HG02763 (cell line): ENCODE results near the gene RHBDL1.
"Not testable (repeated sequence)": the region's sequence is repeated elsewhere in the genome, so short reads cannot be mapped to it uniquely, and the experiment has no call there.

Source experiments
- ATAC-seq: cut with Tn5 transposase; IDR thresholded peaks from one replicate; pipeline ENCODE4 v1.9.1; 2021; ENCODE audit warnings: mild to moderate bottlenecking, moderate library complexity; ENCODE audit not compliant: unreplicated experiment

RHBDL1 gene

DNA sequence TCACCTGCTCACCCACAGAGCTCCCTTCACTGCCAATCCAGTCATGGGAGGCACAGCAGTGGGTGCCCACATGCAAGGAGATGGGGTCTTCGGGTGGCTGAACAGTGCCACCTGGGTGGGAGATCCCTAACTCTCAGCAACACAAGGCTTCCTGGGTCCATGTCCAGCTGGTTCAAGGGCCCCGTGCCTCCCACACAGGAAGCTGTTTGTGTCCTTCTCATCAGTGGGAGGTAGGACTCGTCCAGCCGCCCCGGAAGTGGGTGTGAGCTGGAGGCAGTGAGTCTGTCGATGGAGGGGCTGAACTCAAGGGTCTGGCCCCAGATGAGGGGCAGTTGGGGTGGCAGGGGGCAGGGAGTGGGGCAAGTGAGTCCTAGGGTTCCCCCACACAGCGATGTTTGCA, 28.6 kb downstream of the RHBDL1 start:
- no peak for ATAC-seq

DNA sequence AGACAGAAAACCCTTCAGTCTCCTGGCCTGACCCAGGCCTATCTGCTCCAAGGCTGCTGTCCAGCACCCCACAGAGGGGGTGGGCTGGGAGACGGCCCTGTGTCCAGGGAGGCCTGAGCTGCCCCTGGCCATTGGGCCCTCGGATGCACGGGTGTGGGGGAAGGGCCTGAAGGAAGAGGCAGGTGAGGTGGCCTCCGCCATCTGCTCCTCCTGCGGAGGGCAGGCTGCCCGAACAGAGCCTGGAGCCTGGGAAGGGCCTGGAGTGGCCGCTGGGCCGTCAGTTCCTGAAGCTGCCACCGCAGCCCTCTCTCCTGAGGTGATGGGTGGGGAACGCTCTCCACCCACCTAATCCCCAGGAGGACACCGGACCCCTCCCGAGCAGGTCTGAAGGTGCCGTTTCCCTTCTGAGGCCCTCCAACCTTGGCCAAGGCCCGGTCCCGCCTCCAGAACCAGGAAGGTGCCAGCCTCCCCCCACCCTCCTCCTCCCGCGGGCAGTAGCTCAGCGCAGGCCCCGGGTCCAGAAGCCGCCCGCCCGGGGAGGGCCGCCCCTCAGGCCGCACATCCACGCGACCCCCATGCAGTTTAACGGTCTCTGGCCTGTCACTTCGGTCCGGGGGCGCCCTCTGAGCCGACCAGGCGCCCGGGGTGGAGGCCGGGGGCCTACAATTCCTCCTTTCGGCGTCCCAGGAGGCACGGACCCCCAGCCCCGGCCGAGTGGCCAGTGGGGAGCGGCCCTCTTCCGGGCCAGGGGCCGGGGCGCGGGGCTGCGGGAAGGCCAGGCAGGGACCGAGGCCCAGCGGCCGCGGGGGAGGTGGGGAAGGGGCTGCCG, 29.3 kb downstream of the RHBDL1 start:
- no peak for ATAC-seq

DNA sequence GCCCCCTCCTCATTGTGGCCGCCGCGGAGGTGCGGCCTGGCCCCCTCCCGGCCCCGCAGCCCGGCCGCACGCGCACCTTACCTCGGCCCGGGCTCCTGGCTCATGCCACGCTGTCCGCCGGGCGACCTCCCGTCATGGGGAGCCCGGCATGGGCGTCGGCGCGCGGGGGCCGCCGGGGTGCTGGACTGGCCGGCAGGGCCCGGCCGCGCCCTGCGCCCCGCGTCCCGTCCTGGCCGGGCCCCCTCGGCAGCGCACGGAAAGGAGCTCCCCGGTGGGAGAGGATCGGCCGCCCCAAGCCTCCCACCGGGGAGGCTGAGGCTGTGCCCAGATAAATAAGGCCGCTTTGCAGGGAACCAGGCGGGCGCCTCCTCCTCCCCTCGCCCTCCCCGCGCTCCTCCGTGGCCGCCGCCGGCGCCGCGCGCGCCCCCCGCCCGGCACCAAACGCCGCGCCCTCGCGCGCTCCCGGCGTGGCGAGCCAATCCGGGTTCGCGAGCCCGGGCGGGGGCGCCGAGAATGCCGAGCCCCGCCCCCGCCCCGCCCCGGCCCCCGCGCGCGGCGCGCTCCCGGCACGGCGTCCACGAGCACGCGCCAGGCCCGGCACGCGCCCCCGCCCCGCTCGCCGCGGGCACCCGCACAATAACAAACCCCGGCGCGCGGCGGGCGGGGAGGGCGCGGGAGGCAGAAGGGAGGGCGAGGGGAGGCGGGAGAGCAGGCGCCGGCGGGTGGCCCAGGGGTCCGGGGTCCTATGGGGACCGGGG, 30.1 kb downstream of the RHBDL1 start, which contains the start of gene FBXL16:
Gene FBXL16, minus strand, starts transcription at position 371 of the 758 bp plus-strand sequence. CDS start 8,396 bp downstream, outside the sequence.
- ATAC-seq = no peak

DNA sequence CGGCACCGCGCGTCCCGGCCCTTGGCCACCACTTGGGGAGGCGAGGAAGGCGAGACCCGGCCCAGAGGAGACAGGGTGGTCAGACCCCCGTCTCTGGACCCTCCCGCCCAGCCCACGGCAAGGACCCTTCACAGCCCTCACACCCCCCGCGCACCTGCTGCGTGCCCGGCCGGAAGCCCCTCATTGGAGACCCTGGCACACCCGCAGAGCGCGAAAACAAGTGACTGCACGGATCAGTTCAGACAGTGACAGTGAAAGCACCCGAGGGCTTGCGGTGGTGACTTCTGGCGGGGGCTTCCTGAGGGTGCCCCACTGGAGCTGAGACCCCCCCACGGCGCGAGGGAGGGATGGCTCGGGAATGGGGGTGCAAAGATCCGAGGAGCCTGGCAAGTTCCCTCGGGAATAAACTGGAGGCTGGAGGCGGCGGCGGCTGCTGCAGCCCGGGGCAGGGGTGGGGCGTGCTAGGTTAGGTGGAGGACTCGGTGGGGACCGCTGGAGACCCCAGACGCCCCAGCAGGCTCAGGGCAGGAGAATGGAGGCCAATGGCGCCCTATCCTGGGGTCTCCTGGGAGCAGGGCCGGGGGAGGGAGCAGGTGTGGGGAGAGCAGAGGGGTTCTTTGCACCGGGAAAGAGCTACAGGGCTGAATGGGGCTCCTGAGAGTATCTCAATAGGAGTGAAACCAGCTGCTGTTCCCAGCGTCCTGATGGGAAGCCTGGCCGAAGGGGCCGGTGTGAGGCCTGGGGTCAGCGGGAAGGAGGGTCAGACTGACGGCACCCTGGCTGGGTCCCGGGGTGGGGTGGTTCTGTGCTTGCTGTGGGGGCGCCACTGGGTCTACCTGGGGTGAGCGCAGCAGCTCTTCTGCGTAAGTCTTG, 31.0 kb downstream of the RHBDL1 start:
- no peak for ATAC-seq

DNA sequence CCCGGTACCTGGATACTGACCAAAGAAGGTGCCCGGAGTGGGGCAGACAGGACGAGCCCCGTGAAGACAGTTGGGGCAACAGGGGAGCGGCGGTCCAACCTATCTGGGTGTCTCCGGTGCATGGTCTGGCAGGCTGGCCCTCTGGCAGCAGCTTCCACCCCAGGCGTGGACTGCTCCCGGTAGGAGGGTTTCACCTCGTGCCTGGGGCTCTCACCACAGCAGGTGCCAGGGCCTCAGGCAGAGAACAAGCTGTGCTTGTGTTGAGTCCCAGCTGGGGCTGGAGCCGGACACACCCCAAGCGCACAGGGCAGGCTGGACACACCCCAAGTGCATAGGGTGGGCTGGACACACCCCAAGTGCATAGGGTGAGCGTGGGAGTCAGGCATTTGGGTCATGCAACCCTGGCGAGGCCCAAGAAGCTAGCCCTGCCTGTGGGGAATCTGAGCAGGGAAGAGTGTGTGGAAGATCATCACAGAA, 31.6 kb downstream of the RHBDL1 start:
- no peak for ATAC-seq

DNA sequence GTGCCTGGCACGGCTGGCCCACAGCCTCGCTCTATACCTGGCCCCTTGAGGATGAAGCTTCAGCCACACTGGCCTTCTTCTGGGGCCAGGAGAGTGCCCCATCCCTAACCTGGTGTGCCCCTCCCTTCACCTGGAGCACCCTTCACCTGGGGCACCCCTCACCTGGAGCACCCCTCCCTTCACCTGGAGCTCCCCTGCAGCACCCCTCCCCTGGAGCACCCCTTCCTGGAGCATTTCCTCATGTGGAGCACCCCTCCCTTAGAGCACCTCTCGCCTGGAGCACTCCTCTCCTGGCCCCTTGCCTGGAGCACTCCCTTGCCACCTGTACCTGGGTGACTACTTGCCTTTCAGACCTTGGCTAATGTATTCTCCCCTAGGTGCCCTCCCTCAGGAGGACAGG, 32.5 kb downstream of the RHBDL1 start:
- ATAC-seq = no peak

DNA sequence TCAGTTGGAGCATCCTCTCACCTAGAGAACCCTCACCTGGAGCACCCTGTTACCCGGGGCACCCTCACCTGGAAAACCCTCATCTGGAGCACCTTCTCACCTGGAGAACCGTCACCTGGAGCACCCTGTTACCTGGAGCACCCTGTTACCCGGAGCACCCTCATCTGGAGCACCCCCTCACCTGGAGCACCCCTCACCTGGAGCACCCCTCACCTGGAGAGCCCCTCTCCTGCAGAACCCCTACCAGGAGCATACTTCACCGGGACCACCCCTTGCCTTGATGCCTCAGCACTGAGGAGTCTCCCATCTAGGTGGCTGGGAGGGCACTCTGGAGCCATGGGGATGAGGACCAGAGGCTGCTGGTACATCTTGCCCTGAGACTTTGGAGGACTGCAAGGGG, 33.5 kb downstream of the RHBDL1 start:
- no peak for ATAC-seq

DNA sequence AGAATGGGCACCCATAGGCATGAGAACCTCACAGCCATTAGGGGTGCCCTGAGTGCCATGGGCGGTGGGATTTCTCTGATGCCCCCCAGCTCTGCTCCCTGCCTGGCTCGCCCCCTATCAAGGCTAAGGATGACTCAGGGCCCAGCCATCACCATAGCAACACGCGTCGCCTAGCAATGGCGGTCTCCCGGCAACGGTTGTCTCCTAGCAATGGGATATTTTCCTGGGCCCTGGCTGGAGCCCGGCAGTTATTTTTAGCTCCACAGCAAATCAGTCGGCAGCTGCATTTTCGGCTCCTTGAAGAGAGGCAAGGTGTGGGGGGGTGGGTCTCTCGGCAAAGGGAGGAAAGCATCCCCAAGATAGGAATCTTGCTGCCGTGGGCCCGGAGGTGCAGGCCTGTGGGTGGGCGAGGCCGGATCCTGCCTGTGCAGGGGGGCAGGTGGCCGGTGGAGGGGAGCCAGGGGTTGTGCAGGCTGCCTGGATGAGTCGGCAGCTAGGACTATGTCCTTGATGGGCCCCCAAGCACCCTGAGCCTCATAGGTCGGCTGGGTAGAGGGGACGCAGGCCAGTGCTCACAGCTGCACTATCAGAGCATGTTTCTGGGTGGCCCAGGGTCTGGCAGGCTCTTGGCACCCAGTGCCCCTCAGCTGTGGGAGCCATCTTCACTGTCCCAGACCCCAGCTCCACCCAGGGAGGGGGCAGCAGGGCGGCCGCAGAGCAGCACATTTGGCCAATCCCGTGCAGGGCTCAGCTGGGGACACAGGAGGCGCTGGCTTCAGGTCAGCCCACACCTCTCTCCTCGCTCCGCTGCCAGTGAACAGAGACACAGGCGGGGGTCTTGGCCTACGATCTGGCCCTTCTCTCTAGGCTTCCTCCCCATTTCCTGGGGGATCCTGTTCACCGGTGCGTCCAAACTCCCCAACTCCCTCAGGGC, 34.4 kb downstream of the RHBDL1 start:
- ATAC-seq = no peak

DNA sequence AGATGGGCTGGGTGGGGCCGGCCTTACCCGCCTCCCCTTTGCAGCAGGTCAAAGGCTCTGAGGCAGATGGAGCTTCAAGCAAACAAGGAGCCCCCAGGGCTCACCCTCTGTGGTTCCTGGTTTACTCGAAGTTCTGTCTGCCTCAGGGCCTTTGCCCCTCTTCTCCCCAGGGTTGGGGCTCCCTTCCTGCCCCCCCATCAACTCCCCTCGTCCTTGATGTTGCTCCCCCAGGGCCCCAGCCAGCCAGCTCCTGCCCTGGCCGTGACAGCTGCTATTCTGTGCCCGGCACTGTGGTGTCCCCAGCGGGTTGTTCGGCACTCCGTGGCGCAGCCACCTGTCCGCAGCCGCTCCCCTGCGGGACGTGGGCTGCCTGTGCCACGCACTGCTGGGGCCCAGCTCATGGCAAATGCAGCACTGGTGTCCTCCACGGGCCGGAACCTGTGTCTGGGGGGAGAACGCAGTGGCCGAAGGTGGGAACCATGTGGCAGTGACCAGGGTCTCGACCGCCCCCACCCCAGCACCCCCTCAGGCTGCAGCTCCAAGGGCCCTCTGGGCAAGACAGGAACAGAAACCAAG, 35.1 kb downstream of the RHBDL1 start:
- ATAC-seq = no peak

DNA sequence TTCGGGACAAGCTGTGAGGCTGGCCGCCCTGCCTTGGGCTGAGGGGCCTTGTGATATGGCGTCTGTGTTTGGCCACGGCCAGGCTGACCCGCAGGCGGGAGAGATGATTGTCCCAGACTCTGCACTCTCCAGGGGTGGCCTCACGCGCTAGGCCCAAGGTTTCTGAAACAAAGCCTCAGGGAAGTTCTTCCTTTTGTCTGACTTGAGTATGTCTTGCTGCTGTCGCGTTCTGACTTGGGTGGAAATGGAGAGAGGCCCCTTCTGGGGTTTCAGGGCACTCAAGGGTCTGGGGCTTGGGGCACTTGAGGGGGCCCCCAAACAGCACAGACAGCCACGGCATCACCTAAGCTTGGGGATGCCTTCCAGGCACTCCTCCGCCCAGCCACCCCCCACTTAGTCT, 35.6 kb downstream of the RHBDL1 start:
- ATAC-seq = no peak

DNA sequence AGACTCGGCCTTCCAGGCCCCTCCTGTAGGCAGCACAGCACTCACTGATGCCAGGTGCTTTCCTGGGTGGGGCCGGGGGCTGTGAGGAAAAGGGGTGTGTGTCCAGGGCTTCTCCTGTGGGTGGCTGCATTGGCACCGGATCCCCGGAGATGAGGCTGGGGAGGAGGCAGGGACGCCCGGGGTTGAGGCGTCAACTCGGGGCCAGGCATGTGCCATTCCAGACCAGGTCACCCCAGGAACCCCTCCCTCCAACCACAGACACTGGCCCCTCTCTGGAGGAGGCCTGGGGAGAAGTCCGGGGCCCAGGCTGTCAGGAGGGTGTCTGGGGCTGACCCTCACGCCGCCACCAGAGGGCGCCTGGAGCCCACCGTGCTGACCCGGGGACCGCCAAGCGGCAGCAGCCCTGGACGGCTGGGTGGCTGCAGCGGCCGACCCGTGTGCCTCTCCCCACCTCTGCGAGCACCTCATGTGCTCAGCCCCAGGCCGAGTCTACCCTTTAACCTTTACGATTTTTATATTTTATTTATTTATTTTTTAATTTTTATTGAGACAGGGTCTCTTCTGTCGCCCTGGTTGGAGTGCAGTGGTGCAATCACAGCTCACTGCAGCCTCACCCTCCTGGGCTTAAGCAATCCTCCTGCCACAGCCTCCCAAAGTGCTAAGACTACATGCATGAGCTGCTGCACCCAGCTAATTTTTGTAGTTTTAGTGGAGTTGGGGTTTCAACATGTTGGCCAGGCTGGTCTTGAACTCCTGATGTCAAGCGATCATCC, 36.3 kb downstream of the RHBDL1 start:
- ATAC-seq = no peak

DNA sequence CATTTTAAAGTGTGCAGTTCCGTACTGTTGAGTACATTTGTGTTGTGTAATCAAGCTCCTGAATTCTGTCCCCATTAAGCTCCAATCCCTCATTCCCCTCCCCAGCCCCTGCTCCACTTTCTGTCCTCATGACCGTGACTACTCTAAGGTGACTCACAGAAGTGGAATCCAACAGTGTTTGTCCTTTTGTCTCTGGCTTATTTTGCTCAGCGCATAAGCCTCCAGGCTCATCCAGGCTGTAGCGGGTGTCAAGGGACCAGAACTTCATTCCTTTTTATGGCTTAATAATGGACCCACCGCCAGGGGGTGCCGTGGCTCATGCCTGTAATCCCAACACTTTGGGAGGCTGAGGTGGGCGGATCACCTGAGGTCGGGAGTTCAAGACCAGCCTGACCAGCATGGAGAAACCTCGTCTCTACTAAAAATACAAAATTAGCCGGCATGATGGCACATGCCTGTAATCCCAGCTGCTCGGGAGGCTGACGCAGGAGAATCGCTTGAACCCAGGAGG, 37.3 kb downstream of the RHBDL1 start:
- not testable (repeated sequence) for ATAC-seq

DNA sequence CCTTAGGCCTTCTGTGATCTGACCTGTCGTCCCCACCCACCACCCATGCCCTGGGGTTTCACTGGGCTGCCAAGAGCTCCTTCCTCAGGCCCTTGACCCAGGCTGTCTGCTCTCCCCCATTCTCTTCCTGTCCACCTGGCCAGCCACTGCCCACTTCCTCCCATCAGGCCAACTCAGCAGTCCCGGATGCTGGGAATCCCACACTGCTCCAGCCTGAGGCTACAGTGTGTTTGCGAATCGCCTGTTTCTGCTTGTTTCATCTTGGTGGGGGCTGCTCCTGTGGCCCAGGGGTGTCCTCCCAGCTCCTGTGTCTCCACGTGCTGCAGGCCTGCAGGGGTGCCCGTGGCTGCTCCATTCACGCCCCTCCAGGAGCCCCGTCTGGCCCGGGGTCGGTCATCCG, 38.6 kb downstream of the RHBDL1 start:
- ATAC-seq = no peak

DNA sequence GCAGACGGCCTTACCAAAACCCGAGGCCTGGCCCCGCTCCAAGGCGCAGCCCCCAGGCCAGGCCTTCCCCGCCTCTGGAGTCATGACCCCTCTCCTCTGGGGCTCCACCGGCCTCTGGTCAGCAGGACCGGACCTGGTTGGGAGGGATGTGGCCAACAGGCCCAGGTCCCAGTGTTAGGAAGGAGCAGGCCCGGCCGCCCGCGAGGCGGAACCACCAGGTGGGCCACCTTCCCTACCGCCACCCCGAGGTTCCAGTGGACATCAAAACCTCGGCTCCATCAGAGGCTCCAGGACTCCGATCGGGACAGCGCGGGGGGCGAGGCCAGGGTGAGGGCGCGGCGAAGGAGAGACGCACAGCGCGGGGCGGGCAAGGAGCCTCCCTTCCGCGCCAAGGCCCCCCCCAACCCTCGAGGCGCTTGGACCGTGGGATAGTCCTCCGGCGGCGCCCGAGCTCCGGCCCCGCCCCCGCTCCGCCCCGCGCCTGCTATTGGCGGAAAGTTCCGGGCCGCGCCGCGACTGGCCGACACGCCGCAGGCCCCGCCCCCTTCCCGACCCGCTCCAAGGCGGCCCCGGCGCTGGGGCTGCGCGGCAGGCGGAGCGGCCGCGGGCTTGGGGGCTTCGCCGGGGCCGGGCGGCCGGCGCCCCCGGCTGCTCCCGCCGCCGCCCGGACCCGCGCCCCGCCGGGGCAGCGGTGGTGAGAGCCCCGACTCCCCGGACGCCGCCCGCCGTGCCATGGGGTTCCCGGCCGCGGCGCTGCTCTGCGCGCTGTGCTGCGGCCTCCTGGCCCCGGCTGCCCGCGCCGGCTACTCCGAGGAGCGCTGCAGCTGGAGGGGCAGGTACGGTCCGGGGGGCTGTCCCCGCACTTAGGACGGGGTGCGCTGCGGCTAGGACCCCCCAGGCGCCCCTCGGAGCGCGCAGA, 39.3 kb downstream of the RHBDL1 start, which contains the start of gene METRN:
Gene METRN, plus strand, starts transcription at position 561 of the 919 bp plus-strand sequence. Its CDS starts 172 bp downstream, at position 733.
- peak; percentile 68 for ATAC-seq

DNA sequence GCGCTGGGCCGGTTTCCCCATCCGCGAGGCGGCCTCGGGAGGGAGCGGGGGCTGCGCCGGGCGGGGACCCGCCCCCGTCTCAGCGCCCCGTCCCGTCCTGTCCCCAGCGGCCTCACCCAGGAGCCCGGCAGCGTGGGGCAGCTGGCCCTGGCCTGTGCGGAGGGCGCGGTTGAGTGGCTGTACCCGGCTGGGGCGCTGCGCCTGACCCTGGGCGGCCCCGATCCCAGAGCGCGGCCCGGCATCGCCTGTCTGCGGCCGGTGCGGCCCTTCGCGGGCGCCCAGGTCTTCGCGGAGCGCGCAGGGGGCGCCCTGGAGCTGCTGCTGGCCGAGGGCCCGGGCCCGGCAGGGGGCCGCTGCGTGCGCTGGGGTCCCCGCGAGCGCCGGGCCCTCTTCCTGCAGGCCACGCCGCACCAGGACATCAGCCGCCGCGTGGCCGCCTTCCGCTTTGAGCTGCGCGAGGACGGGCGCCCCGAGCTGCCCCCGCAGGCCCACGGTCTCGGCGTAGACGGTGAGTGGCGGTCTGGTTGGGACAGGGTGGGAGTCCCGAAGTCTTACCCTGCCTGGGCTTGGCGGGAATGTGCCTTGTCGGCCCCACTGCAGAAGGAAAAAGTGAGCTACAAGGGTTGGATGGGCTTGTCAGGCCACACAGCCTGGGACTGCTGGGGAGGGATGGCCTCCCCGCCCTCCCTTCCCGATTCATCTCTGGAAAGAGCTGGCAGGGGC, 40.2 kb downstream of the RHBDL1 start:
- ATAC-seq = peak; percentile 11

DNA sequence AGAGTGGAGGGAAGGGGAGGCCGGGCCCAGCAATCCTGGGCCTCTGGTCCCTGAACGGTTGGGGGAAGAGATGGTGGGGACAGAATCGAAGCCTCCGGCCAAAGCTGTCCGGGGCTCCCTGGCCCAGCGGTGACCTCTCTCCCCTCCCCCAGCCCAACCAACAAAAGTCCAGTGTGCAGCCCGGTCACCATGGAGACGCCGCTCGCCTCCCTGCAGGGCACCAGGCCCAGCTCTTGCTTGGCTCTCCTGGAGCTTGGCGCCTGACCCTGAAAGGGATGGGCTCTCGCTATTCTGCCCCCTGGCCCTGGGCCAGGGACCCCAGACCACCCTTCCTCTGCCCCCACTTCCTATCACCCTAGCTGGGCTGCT, 40.7 kb downstream of the RHBDL1 start:
- ATAC-seq = no peak
